Inferior parietal cortex (tissue), 1 donor: ENCODE data around the gene NRN1.
"Not testable (repeated sequence)": the region's sequence is repeated elsewhere in the genome, so short reads cannot be mapped to it uniquely, and the experiment has no call there.

Source experiments
- DNase-seq: peaks from one replicate; pipeline ENCODE4 v3.0.0-alpha.2; 2016; ENCODE audit errors: extremely low spot score

The NRN1 gene, protein sequence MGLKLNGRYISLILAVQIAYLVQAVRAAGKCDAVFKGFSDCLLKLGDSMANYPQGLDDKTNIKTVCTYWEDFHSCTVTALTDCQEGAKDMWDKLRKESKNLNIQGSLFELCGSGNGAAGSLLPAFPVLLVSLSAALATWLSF

DNA sequence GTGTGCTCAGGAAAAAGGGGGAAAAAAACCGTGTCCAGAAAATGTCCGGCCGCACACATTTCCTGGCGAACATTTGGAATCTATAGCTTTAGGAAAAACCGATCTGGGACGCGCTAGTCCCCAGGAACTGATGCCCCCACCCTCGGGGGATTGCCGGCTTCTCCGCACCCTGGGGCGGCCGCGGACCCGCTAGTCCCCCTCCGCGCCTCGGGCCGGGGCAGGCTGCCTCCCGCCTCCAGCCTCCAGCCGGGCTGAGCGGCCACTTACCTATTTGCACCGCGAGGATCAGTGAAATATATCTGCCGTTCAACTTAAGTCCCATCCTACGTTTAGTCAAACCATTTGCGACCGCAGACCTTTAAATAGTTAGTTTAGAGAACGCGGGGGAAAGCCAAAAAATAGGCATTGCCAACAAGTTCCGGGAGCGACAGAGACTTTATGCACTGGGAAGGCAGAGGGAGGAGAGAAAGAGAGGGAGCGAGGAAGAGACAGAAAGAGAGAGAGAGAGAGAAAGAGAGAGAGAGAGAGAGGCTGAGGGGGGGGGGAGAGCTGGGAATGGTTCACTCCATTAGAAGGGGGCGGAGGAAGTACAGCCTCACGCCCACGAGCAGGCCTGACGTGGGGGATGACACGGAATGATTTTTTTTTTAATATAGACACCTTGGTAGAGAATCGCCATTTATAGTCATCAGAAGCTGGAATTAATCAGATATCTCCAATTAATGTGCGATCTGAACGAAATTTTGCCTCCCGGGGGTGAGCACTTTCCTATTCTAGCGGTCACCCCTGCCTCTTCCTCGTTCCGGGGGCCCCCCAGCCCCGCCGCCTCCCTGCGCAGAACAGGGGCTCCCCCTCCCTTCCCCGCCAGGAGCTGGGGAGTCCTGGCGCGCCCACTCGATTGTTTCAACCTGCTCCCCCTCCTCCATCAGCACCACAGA lies at the start of gene NRN1:
Gene NRN1, minus strand, starts transcription at position 498 of the 938 bp plus-strand sequence. Its CDS starts 176 bp downstream, at position 322.
- DNase-seq: peak; percentile 20

DNA sequence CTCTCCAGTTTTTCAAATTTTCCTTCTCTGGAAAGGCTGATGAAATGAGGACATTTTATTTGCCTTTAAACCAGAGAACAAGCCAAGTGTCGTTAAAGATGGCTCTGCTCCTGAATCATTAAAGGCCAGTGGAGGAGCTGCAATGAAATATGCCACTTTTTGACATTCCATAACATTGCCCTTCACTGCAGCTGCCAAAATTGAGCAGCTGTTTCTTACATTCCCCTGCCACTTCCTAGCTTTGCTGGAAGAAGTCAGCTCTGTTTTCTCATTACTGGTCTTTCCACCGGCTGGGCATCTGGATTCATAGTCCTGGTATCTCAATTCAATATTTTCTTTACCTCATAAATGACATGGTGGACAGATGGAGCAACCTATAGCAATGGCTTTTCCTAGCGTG lies 45.5 kb upstream of the NRN1 start:
- no peak for DNase-seq

DNA sequence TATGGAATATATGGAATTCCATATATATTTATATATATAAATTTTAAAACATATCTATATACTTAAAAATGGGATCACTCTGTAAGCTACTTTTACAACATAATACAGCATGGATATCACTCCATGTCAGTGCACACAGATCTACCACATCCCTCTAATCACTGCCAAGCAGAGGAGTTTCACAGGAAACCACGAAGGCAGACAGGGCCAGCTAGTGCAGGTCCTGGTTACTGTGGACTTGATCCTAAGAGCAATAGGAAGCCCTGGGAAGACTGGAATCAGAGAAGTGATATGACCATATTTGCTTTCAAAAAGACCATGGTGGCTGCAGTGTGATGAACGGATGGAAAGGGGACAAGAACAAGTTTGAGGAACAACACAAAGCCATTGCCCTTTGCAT lies 40.0 kb upstream of the NRN1 start:
- no peak for DNase-seq

DNA sequence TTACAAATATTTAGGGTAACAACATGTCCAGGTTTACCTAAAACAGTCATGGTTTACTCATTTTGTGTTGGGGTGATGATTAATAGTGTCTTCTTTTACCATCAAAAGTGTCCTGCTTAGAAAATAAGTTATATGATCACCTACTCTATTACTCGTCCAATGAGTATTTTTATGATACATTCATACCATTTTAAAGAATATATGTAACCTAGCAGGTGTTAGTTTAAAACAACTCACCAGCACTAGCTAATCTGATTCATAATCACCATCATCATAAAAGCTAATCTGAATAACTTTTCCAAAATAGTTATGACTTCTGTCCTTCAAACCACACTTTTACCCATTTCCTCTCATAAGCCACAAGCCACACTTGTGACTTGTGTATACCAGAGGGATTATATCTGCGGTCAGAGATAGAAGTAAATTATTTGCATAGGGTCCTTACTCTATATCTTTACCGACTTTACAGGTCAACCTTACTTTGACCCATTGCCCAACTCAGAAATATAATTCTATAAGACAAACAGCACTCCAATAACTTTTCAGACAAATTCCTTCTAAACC lies 33.3 kb upstream of the NRN1 start:
- no peak for DNase-seq

DNA sequence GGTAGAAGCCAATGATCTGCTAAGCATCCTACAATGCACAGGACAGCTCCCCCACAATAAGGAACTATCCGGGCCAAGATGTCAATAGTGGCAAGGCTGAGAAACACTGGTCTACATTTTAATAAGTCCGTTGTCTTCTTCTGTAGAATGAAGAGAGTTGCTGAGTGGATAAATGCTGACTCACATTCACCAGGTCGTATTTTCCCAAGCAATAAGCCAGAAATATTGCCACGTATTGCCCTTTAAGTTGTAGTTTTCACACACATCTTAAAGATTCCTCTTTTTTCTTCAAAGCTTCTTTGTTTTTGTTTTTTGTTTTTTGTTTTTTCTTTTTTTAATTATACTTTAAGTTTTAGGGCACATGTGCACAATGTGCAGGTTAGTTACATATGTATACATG lies 30.5 kb upstream of the NRN1 start:
- DNase-seq: no peak

DNA sequence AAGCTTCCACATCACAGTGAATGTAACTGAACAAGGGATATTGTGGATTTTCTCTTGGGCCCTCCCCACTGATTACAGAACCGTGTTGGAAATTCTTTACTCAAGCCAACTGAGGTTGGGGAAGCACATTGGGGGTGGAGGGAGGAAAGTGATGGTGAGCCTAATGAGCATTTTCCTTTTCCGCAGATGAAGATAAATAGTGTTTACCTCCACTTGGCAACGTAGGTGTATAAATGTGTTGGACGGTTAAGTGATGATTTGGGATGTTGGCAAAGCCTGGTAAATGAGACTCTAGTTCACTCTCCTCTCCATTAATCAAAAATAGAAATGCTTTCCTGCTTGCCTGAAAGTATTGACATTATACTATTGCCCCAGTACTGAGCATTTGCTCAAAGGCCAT lies 27.1 kb upstream of the NRN1 start:
- no peak for DNase-seq

DNA sequence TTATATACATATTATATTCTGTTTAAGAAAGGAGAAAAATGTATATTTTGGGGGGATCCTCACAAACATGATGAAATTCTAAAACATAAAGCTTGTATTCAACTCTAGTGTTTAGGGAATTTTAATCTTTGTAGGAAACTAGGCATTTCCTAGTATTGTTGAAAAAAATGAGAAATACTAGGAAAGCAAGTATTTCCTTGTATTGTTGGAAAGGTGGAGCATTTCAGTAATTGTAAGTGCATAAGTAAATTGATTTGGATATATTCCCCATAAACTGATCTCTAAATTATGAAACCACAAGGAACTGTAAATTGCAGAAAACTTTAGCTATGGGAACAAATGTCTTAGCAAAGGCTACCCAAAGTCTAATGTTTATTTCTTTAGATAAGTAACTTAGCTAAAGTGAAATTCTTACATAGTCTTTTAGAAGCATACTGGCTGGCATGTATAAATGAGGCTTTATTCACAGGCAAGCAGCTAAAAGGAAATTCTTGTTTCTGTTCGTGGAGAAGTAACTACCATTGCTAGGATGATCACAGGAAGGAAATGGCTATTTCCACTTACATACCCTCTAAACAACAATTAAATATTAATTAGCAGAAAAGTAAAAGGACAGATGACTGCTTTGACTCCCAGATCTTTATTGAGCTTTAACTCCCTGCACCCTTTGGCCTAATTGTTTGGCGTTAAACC lies 19.9 kb upstream of the NRN1 start:
- DNase-seq: no peak

DNA sequence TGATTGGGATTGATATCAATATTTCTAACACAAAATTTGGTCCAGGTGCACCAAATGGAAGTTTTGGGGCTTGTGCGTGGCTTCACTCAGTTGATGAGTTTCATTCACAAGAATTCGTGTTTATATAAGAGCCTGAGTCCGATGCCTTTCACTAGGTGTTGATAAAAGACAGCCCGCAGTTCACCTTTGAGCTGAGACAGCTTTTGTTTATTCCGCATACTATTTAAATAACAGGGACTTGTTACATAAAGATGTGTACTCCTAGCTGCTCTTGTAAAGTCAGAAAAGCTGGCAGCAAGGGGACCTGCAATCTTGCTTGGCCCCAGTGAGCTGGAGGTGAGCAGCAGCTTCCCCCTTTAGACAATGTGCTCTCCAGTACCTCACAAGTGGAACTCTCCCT lies 19.0 kb upstream of the NRN1 start:
- no peak for DNase-seq

DNA sequence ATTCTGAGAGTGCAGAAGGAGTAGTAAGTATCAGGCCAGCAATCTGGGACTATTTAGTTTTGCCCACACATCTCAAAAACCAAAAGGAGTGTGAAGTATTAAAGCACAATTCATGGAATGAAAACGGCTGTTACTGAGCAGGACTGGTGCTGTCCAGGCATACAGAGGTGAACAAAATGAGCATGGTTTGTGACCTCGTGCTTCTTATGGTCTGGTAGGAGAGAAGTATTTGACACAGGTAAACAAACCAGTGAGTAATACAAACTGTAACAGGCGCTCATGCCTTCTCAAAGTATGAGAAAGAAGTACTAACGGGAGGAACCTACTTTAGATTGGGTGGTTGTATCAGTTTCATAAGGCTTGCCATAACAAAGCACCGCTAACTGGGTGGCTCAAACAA lies 17.5 kb upstream of the NRN1 start:
- DNase-seq: no peak

DNA sequence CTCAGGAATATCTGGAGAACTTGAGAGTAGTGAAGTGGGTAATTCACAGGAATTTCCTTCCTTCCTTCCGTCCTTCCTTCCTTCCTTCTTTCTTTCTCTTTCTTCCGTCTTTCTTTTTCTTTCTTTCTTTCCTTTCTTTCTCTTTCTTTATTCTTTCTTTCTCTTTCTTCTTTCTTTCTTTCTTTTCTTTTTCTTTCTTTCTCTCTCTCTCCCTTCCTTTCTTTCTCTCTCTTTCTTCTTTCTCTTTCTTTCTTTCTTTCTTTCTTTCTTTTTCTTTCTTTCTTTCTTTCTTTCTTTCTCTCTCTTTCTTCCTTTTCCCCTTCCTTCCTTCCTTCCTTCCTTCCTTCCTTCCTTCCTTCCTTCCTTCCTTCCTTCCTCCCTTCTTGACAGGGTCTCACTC lies 16.1 kb upstream of the NRN1 start:
- not testable (repeated sequence) for DNase-seq

DNA sequence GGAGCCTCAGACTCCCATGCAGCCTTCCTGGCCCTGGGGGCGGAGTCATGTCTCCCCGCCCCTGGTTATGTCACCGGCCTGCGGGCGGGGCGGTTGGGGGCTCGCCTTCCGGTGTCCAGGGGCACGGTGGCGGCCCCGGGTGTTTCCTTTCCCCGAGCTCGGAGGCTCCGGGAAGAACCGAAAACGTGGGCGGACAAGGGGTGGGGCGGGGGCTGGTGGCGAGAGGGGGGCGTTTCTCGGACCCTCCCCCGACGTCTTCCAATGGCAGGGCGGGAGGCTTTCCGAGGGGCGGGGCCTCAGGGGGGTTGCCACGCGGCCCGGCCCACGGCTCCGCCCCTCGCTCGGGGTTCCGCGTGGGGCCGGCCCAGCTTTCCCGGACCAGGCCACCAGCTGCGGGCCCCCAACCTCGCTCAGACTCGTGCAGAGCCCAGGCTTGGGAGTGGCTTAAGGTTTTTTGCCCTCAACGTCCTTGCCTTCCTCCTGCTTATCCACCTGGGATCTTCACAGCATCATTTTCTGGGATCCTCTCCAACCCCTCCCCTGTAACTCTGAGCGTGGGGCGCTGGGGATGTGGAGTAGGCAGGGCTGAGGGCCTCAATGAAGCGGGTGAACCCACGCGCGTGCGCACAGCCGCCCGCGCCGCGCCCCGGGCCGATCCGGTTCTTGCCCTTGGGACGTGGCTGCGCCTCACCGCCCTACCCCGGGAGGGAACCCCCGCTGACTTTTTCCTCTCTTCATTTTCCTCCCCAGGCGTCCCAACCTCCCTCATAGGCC lies 2.1 kb upstream of the NRN1 start:
- peak; percentile 25 for DNase-seq

DNA sequence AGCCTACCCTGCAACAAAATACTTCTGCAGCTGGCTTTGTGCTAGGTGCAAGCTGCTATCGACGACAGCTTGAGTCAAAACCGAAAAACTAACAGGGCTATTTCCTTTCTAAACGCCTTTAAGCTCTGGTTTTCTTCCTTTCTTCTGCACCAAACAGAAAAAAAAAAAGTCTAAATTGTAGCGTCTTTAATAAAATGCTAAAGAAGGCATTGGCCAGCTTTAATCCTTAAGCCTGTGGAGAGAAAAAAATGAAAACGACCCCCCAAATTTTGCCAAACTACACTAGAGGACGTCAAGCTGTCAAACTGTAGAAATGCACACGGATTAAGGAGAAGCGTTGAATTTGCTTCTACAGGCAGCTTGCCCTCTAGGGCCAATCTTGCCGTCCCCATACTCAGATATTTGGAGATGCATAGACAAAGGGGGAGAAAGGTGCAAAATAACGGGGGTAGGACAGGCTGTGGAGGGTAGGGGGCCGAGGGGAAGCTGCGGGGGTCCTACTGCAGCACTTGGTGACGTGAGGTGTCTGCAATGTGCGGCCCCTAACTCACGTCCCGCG lies 1.4 kb upstream of the NRN1 start:
- no peak for DNase-seq

DNA sequence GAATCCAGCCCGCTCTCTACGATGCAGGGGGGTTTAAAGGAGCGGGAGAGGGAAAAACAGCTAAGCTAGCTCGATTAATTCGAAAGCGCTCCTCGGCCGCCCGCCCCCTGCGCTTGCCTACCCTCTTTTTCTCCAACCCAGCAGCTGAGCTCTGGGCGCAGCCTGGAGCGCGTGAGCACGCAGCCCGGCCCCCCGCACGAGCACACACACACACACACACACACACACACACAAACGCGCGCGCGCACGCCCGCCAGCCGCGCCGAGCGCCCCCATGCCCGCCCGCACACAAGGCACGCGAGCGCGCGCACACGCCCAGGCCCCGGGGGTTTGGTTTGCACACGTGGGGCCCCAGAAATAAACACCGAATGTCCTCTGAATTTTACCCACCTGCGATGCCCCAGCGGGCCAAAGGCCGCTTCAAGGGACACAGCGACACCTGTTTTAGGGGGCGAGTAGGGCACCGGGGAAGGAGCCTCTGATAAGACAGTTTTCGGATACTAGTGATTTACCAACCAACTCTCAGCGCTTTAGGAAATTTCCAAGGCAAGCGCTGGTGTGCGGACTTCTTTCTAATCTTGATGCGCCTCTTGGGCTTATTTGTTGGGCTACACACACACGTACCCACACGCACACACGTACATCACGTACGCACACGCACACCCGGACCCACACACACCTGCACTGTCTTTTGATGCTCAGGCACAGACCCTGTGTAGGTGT lies 802 bp upstream of the NRN1 start:
- peak; percentile 20 for DNase-seq

DNA sequence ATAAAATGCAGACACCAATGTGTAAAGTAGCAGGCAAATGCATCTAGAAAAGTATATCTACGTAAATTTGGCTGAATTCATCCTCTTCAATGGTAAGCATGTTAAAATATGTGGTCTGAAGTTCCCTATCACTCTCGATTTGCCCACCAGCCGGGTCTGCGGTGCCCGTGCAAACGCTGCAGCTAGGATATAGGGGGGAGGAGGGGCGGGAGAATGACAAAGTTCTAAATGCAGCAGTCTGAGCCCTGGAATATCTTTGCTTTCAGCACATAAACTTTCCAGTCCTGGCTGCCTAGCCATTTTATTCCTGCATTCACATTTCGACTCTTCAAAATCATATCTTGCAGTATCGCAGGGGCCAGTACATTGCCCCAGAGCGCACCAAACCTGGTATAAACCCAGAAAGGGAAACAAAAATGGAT lies 708 bp downstream of the NRN1 start:
- DNase-seq: peak; percentile 13

DNA sequence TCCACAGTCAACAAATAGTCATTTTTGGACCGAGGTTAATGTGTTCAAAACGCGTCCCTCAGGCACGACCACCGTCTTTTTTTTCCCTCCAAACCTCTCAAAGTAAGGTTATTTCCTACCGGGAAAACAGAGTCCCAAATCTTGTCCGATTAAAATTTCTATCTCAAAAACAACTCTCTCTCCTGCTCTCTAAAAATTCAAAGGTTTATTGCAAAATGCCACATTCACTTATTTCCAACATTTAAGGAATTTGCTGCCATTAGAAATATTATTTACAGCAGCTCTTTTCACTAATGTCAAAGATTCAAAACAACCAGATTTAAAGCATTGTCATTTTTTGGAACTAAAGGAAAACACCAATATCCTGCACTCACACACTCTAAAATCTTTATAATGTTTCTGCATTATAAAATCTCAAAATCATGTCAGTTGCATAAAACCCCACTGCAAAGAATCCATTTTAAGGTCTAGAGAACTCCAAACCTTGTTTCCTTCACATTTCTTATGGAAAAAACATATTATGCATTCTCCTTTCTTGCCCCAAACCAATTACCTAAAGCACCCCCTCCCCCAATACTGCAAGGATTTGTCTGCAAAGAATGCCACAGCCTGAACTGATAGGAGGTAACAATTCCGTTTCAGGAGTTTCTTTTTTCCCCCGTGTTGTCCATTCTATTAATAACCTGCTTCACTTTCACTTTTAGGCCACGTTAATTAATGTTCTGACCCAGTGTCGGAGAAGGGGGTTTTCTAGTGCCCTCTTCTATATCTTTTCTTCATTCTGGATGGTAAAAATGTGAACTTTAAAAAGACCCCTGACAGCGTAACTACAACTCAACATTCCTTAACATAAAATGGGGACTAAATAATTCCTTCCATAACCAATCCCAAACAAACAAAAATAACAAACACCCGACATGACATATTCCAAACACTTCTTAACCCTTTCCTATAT lies 1.4 kb downstream of the NRN1 start:
- no peak for DNase-seq

DNA sequence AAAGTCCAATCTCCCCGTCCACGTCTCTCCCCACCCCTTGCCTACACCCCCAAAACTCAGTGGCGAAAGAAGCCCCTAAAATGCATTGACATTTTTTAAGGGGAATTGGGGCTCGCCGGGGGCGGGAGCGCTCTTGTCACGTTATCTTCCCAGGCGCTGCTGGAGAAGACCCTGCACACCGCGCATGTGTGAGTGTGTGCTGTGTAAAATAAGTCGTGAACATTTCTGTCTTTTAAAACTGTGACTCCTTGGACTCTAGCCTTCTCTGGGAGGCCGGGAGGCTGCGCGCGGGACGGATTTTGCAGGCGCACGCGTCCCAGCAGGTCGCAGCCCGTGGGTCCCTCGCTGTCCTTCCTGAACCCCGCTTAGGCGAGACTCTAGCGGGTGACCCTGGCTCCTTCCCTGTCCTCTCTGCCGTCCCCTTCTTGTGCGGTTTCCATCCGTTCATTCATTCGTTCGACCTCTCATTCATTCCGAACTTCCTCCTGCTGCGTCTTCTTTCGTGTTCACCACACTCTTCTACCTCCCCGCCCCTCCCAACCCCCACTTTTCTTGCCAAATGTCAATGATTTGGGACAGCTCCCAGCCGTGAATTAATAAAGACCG lies 2.2 kb downstream of the NRN1 start:
- peak; percentile 14 for DNase-seq

DNA sequence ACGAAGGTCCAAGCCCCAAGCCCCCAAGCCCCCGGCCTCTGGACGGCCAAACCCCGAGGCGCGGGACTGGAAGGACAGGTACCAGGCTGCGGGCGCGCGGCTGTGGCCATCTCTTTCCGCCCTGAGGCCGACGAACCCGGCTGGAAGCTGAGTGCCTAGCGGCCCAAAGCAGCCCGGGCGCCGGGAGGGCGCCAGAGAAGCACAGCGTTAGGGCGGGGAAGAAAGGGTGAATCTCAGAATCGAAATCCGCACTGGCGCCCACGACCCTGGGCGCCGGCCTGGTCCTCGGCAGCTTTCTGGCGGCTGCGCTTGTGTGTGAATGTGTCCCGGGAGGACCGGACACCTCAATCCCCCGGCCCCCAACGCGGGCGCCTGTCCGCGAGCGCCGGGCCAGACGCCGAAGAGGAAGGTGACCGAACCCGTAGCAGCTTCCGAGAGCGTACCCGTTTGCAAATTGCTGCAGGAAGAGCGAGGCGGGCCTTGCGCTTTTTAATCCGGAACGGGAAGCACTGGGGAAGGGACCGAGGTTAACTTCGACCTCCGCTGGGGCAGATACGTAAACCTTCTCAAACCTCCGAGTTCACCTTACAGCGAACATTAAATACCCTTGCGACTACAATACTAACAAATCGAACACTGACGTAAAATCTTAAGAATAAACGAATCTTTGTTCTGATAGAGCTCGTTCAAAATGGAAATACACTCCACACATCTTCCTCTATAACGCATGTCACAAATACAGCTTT lies 2.9 kb downstream of the NRN1 start:
- peak; percentile 45 for DNase-seq
